Measurements from ENCODE around the gene PCDHGA1. TPM values are rescaled to one million over a fixed set of nuclear protein-coding genes. Genes with fewer than 3 reads are reported as not detected.

The PCDHGA1 gene
- polyA plus RNA-seq, 1 donor (not counting 4 experiments of a cell fraction or from before 2014, with no cell fraction given) = 0.09 TPM

GRCh38 chr5:141478321-141478945 is 148.1 kb downstream of the PCDHGA1 start:
- Histone ChIP-seq H3K9me1 (ENCODE audit: control insufficient read depth, extremely low read depth, insufficient read depth, low read length) (no peaks in the 10 kb centered on the region), H3K9ac (ENCODE audit: control insufficient read depth, extremely low read depth, insufficient read depth, low read length) (no peak overlapping the region), H3K79me2 (ENCODE audit: control insufficient read depth, insufficient read depth, low read length) (peaks cover 7% of the 10 kb centered on the region), H3K36me3 (ENCODE audit: control insufficient read depth in 2 of 2, extremely low read depth in 1 of 2, insufficient read depth in 2 of 2, low read length in 2 of 2) (peaks cover 0 to 1% of the 10 kb centered on the region in 2 experiments), H3K27ac (ENCODE audit: control insufficient read depth, insufficient read depth, low read length) (no peak overlapping the region), H4K20me1 (ENCODE audit: control insufficient read depth, extremely low read depth, insufficient read depth, low read length) (no peaks in the 10 kb centered on the region), H3K4me1 (ENCODE audit: control insufficient read depth, extremely low read depth, insufficient read depth, low read length) (peaks cover 19% of the 10 kb centered on the region), H3K9me3 (ENCODE audit: control insufficient read depth, low read depth, low read length) (no peaks in the 10 kb centered on the region), H3K27me3 (ENCODE audit: control insufficient read depth, extremely low read depth, insufficient read depth, low read length) (peaks cover 5% of the 10 kb centered on the region), H3K4me2 (ENCODE audit: control insufficient read depth, extremely low read depth, insufficient read depth, low read depth, low read length) (peak overlapping the region; percentile 97), H3K4me3 (ENCODE audit: control insufficient read depth in 2 of 3, extremely low read depth in 1 of 3, insufficient read depth in 2 of 3, low read depth in 1 of 3, low read length in 3 of 3) (peak overlapping the region in 2 of 3 experiments; percentile 5 to 19), H2AFZ (ENCODE audit: control insufficient read depth, low read length) (no peak overlapping the region)
- peak; percentile 60 for FAIRE-seq
- DNase-seq (ENCODE audit: low read depth, low spot score) = peak; percentile 44
- dilution Hi-C loops (cut with MboI; ENCODE audit: extremely low pct_ligation_motif_present, low sequenced_read_pairs) = no loop called here
- TF ChIP-seq EZH2 (IDR thresholded peaks at IDR 0.05; ENCODE audit: low read length) (no peak), CTCF (optimal IDR thresholded peaks at IDR 0.05 in 1 of 3, IDR thresholded peaks at IDR 0.05 in 1 of 3, conservative IDR thresholded peaks at IDR 0.05 in 1 of 3; ENCODE audit: extremely low read depth in 1 of 3, insufficient read depth in 2 of 3, low read length in 3 of 3) (peak; percentile 82 to 85 (median 85))

- peaks cover 19% of the 10 kb centered on the region for H3K4me1 ChIP-seq (ENCODE audit: control insufficient read depth, extremely low read depth, insufficient read depth, low read length)
- H4K20me1 ChIP-seq (ENCODE audit: control insufficient read depth, extremely low read depth, insufficient read depth, low read length) = no peaks in the 10 kb centered on the region
- H3K27ac ChIP-seq (ENCODE audit: control insufficient read depth, insufficient read depth, low read length) = no peak overlapping the region
- DNase-seq (ENCODE audit: low read depth, low spot score) (no peak), FAIRE-seq (no peak)
- no peak overlapping the region for H3K4me2 ChIP-seq (ENCODE audit: control insufficient read depth, extremely low read depth, insufficient read depth, low read depth, low read length)
- H3K9me1 ChIP-seq (ENCODE audit: control insufficient read depth, extremely low read depth, insufficient read depth, low read length) = no peaks in the 10 kb centered on the region
- TF ChIP-seq CTCF (optimal IDR thresholded peaks at IDR 0.05 in 1 of 3, IDR thresholded peaks at IDR 0.05 in 1 of 3, conservative IDR thresholded peaks at IDR 0.05 in 1 of 3; ENCODE audit: extremely low read depth in 1 of 3, insufficient read depth in 2 of 3, low read length in 3 of 3) (no peak), EZH2 (IDR thresholded peaks at IDR 0.05; ENCODE audit: low read length) (no peak)
- peaks cover 7% of the 10 kb centered on the region for H3K79me2 ChIP-seq (ENCODE audit: control insufficient read depth, insufficient read depth, low read length)
- H3K36me3 ChIP-seq (ENCODE audit: control insufficient read depth in 2 of 2, extremely low read depth in 1 of 2, insufficient read depth in 2 of 2, low read length in 2 of 2) = peaks cover 0 to 1% of the 10 kb centered on the region in 2 experiments
- H3K9me3 ChIP-seq (ENCODE audit: control insufficient read depth, low read depth, low read length) = no peaks in the 10 kb centered on the region
- H3K9ac ChIP-seq (ENCODE audit: control insufficient read depth, extremely low read depth, insufficient read depth, low read length) = no peak overlapping the region
- dilution Hi-C loops (cut with MboI; ENCODE audit: extremely low pct_ligation_motif_present, low sequenced_read_pairs) = no loop called here
- no peak overlapping the region for H3K4me3 ChIP-seq (ENCODE audit: control insufficient read depth in 2 of 3, extremely low read depth in 1 of 3, insufficient read depth in 2 of 3, low read depth in 1 of 3, low read length in 3 of 3)
- H3K27me3 ChIP-seq (ENCODE audit: control insufficient read depth, extremely low read depth, insufficient read depth, low read length) = peaks cover 5% of the 10 kb centered on the region
- H2AFZ ChIP-seq (ENCODE audit: control insufficient read depth, low read length) = no peak overlapping the region
Measured at GRCh38 chr5:141479776-141480175, 149.5 kb downstream of the PCDHGA1 start.

Data from keratinocyte (primary cell).